ENCODE data around the gene PLAU.

DNA sequence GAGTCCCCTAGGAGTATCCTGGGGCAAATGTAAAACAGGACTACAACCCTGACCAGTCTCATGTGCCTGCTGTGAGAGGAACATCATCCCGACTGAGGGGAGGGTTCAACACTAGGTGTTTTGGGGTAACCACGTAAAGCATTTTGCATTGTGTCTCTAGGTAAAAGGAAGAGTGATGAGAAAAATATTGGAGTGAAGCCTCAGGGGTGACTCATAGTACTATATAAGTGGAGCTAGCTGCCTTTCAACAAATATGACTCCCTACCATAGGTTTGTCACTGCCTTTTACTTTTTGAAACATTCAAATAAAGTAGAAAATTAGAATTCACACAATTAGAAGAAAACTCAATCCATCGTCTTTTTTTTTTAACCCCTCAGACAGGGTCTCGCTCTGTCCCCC, 34.0 kb upstream of the PLAU start:
- TF ChIP-seq, protein P1, sequence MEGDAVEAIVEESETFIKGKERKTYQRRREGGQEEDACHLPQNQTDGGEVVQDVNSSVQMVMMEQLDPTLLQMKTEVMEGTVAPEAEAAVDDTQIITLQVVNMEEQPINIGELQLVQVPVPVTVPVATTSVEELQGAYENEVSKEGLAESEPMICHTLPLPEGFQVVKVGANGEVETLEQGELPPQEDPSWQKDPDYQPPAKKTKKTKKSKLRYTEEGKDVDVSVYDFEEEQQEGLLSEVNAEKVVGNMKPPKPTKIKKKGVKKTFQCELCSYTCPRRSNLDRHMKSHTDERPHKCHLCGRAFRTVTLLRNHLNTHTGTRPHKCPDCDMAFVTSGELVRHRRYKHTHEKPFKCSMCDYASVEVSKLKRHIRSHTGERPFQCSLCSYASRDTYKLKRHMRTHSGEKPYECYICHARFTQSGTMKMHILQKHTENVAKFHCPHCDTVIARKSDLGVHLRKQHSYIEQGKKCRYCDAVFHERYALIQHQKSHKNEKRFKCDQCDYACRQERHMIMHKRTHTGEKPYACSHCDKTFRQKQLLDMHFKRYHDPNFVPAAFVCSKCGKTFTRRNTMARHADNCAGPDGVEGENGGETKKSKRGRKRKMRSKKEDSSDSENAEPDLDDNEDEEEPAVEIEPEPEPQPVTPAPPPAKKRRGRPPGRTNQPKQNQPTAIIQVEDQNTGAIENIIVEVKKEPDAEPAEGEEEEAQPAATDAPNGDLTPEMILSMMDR (IDR thresholded peaks at IDR 0.05; ENCODE audit: low read depth, low read length): no peak
- no peak for TF ChIP-seq POLR2A (IDR thresholded peaks at IDR 0.05; ENCODE audit: extremely low read depth, insufficient read length)
- no peak for TF ChIP-seq MYC (IDR thresholded peaks at IDR 0.05; ENCODE audit: low read depth, low read length)
- TF ChIP-seq, protein P2, sequence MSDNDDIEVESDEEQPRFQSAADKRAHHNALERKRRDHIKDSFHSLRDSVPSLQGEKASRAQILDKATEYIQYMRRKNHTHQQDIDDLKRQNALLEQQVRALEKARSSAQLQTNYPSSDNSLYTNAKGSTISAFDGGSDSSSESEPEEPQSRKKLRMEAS (IDR thresholded peaks at IDR 0.05; ENCODE audit: low read depth, low read length): no peak

All from NB4 (cell line).